SU-DHL-6 (cell line): ENCODE measurements around the gene C1orf210.

Experiments
- H2AFZ ChIP-seq: fragments of 200-600 bp; sonication (generic); 2 replicates; pipeline ENCODE4 v1.6.1; 2014; ENCODE audit warnings: low read depth, mild to moderate bottlenecking, moderate library complexity, mixed read lengths, antibody characterized with exemption, low read length; ENCODE audit not compliant: severe bottlenecking
- H3F3A ChIP-seq: fragments of 200-600 bp; shearing (Covaris generic); 2 replicates; pipeline ENCODE4 v1.6.0; 2016; ENCODE audit warnings: antibody characterized with exemption, mild to moderate bottlenecking; ENCODE audit not compliant: insufficient read depth
- H3K27ac ChIP-seq: fragments of 200-600 bp; sonication (generic); 2 replicates; pipeline ENCODE4 v1.5.1; 2016; ENCODE audit warnings: low read depth, mild to moderate bottlenecking, low read length, moderate library complexity, mixed read lengths
- H3K27me3 ChIP-seq: fragments of 200-600 bp; sonication (generic), shearing (Covaris generic); 2 replicates; pipeline ENCODE4 v1.6.0; 2014; ENCODE audit warnings: mild to moderate bottlenecking, low read length
- H3K36me3 ChIP-seq: fragments of 200-600 bp; sonication (generic); 2 replicates; pipeline ENCODE4 v1.6.1; 2014; ENCODE audit warnings: mild to moderate bottlenecking, low read length, mixed read lengths
- H3K4me2 ChIP-seq: fragments of 300-600, 200-600 bp; shearing (Covaris generic), sonication (generic); 2 replicates; pipeline ENCODE4 v1.6.0; 2014; ENCODE audit warnings: low read length, low read depth, mild to moderate bottlenecking; ENCODE audit not compliant: poor library complexity, severe bottlenecking
- H3K4me3 ChIP-seq: fragments of 200-600 bp; sonication (generic); 2 replicates; pipeline ENCODE4 v1.5.1; 2014; ENCODE audit warnings: antibody characterized with exemption, low read length, mild to moderate bottlenecking, mixed read lengths; ENCODE audit not compliant: insufficient read depth, poor library complexity, severe bottlenecking
- H3K79me2 ChIP-seq: fragments of 200-600 bp; sonication (generic); 2 replicates; pipeline ENCODE4 v1.6.1; 2014; ENCODE audit warnings: mild to moderate bottlenecking, low read length, moderate library complexity; ENCODE audit not compliant: insufficient read depth
- H3K9ac ChIP-seq: fragments of 200-600 bp; sonication (generic); 2 replicates; pipeline ENCODE4 v1.7.0; 2014; ENCODE audit warnings: mild to moderate bottlenecking, low read length
- H3K9me2 ChIP-seq: fragments of 200-600 bp; sonication (generic); replicated peaks from 2 replicates; pipeline ENCODE4 v1.6.1; 2014; ENCODE audit warnings: low read length; ENCODE audit not compliant: insufficient read depth
- H3K9me3 ChIP-seq: fragments of 200-600 bp; sonication (generic); 2 replicates; pipeline ENCODE4 v1.6.1; 2014; ENCODE audit warnings: low read length, mixed read lengths; ENCODE audit not compliant: insufficient read depth
- H4K20me1 ChIP-seq: fragments of 200-600 bp; sonication (generic); 2 replicates; pipeline ENCODE4 v1.6.1; 2014; ENCODE audit warnings: low read depth, mild to moderate bottlenecking, antibody characterized with exemption, low read length, moderate library complexity, mixed read lengths
- CTCF ChIP-seq: fragments of 200-600 bp; sonication (generic); IDR thresholded peaks from one replicate; pipeline ENCODE4 v1.5.1; 2017; ENCODE audit warnings: antibody characterized with exemption, mild to moderate bottlenecking, low read length, moderate library complexity; ENCODE audit not compliant: insufficient read depth, poor library complexity, severe bottlenecking
- EZH2phosphoT487 ChIP-seq: fragments of 200-600 bp; sonication (generic), shearing (Covaris generic); conservative IDR thresholded peaks from 2 replicates; pipeline ENCODE4 v1.6.1; 2018; ENCODE audit warnings: mild to moderate bottlenecking, antibody characterized with exemption, low read length, moderate library complexity, mixed read lengths

The C1orf210 gene

DNA sequence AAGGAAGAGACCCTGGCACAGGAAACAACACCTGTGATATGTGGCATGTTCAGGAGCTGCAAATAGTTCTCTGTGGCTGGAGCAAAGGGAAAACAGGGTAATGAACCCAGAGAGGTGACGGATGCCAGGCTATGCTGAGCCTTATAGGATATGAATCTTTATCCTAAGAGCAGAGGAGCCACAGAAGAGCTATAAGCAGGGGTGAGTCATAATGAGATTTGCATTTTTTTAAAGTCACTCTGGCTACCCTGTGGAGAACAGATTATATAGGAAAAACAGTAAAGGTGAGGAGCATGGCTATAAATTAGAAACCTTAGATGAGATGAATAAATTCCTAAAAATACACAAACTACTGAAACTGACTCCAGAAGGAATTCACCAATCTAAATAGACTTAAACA, 39.4 kb upstream of the C1orf210 start:
- H3K27me3 ChIP-seq, result no peaks in the 10 kb centered on the region
- no peak overlapping the region for H3K9ac ChIP-seq
- no peak overlapping the region for H3K4me2 ChIP-seq
- H3F3A ChIP-seq, result no peaks in the 10 kb centered on the region
- no peaks in the 10 kb centered on the region for H3K36me3 ChIP-seq
- no peaks in the 10 kb centered on the region for H3K9me2 ChIP-seq
- H3K9me3 ChIP-seq, result no peaks in the 10 kb centered on the region; the same call in 1 of the 2 replicates
- no peak overlapping the region for H3K4me3 ChIP-seq
- no peak for TF ChIP-seq EZH2phosphoT487
- no peaks in the 10 kb centered on the region for H4K20me1 ChIP-seq
- H3K79me2 ChIP-seq, result no peaks in the 10 kb centered on the region
- H2AFZ ChIP-seq, result no peak overlapping the region
- H3K27ac ChIP-seq, result no peak overlapping the region

DNA sequence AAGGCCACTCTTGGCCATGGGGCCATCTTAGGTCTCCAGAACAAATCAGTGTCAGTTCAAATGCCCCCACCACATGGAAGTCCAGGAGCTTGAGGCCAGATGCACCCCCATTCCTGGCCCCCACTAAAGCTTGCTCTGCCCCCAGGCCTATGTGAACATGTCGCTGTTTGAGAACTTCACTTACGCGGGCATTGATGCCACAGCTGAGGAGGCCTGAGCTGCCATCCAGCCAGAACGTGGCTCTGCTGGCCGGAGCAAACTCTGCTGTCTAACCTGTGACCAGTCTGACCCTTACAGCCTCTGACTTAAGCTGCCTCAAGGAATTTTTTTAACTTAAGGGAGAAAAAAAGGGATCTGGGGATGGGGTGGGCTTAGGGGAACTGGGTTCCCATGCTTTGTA, 37.1 kb upstream of the C1orf210 start:
- Histone ChIP-seq H3K79me2 (no peaks in the 10 kb centered on the region), H3K27ac (no peak overlapping the region), H3K9me2 (no peaks in the 10 kb centered on the region), H3K4me3 (no peak overlapping the region), H3K4me2 (no peak overlapping the region), H3K27me3 (no peaks in the 10 kb centered on the region), H3K36me3 (no peaks in the 10 kb centered on the region), H2AFZ (no peak overlapping the region), H3F3A (no peaks in the 10 kb centered on the region), H3K9ac (no peak overlapping the region), H4K20me1 (no peaks in the 10 kb centered on the region), H3K9me3 (no peaks in the 10 kb centered on the region)
- TF ChIP-seq CTCF (no peak), EZH2phosphoT487 (no peak)

DNA sequence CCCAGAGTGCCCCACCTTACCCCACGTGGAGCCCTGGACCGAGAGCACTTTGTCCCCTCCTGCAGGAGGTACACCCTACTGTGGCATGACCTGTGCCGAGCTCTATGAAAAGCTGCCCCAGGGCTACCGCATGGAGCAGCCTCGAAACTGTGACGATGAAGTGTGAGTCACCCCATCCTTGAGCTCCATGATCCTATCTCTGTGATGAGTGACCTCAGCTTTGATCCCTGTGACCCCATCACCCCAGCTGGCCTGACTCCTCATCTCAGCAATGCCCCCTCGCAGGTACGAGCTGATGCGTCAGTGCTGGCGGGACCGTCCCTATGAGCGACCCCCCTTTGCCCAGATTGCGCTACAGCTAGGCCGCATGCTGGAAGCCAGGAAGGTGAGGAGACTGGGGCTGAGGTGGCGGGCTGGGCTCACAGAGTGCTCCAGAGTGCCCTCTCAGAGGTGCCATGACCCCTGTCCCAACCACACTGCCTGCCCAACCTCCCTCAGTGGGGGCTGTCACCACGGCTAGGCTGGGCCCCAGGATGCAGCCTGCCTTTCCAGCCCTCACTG, 36.0 kb upstream of the C1orf210 start:
- no peak overlapping the region for H3K27ac ChIP-seq
- H3F3A ChIP-seq, result no peaks in the 10 kb centered on the region
- H3K36me3 ChIP-seq, result no peaks in the 10 kb centered on the region
- no peak overlapping the region for H3K9ac ChIP-seq
- no peaks in the 10 kb centered on the region for H3K9me2 ChIP-seq
- H3K4me2 ChIP-seq, result no peak overlapping the region
- no peaks in the 10 kb centered on the region for H3K27me3 ChIP-seq
- TF ChIP-seq CTCF, result no peak
- no peak for TF ChIP-seq EZH2phosphoT487
- no peak overlapping the region for H3K4me3 ChIP-seq
- H4K20me1 ChIP-seq, result no peaks in the 10 kb centered on the region
- no peaks in the 10 kb centered on the region for H3K9me3 ChIP-seq
- H2AFZ ChIP-seq, result no peak overlapping the region
- H3K79me2 ChIP-seq, result no peaks in the 10 kb centered on the region

GRCh38 chr1:43319766-43320165, 34.4 kb upstream of the C1orf210 start:
- Histone ChIP-seq H3K79me2 (no peaks in the 10 kb centered on the region), H3K9me3 (no peaks in the 10 kb centered on the region), H3K27ac (no peak overlapping the region), H3K4me3 (no peak overlapping the region), H2AFZ (no peak overlapping the region), H3K9ac (no peak overlapping the region), H3K36me3 (no peaks in the 10 kb centered on the region), H3F3A (no peaks in the 10 kb centered on the region), H3K27me3 (no peaks in the 10 kb centered on the region), H3K4me2 (no peak overlapping the region), H3K9me2 (no peaks in the 10 kb centered on the region), H4K20me1 (no peaks in the 10 kb centered on the region)
- no peak for TF ChIP-seq CTCF
- TF ChIP-seq EZH2phosphoT487, result no peak
